Testis (tissue), 3 donors: Measurements from ENCODE around the gene KLK5. TPM values are rescaled to one million over a fixed set of nuclear protein-coding genes. Genes with fewer than 3 reads are reported as not detected.
"Not testable (repeated sequence)": the region's sequence is repeated elsewhere in the genome, so short reads cannot be mapped to it uniquely, and the experiment has no call there.

Source experiments
- DNase-seq: peaks from one replicate; pipeline ENCODE4 v3.0.0-alpha.2; 2019
- H3K27ac ChIP-seq, 2 donors: fragments of 200-600 bp; sonication (generic); one replicate each; pipeline ENCODE4 v1.5.1; 2019
- H3K27me3 ChIP-seq: fragments of 200-600 bp; sonication (generic); one replicate; pipeline ENCODE4 v1.5.1; 2019
- H3K36me3 ChIP-seq: fragments of 200-600 bp; sonication (generic); one replicate; pipeline ENCODE4 v1.5.1; 2017; ENCODE audit warnings: low read depth; ENCODE audit errors: missing control alignments
- H3K4me1 ChIP-seq: fragments of 200-600 bp; sonication (generic); one replicate; pipeline ENCODE4 v1.5.1; 2019
- H3K4me3 ChIP-seq, 2 donors: fragments of 200-600 bp; sonication (generic); one replicate each; pipeline ENCODE4 v1.5.1; 2017 to 2019
- H3K9me3 ChIP-seq: fragments of 200-600 bp; sonication (generic); one replicate; pipeline ENCODE4 v1.5.1; 2017
- CTCF ChIP-seq, 3 experiments: fragments of 450-650 bp in 2 of 3; fragments of 200-600 bp in 1 of 3; sonication (generic) in 1 of 3; IDR thresholded peaks; one replicate each; pipeline ENCODE4 v1.5.1; 2016 to 2019; ENCODE audit warnings: antibody characterized with exemption in 3 of 3, mild to moderate bottlenecking in 2 of 3, moderate library complexity in 1 of 3
- POLR2A ChIP-seq: fragments of 450-650 bp; IDR thresholded peaks from one replicate; pipeline ENCODE4 v1.6.1; 2017; ENCODE audit warnings: antibody characterized with exemption, mild to moderate bottlenecking, moderate library complexity
- WGBS, 2 donors: methylation state at CpG; one replicate each; pipeline ENCODE4 v1.1.5; 2018; 5-methylcytosine and 5-hydroxymethylcytosine counted together
- intact Hi-C: fragments of 100-400 bp; cut with DNase I; formaldehyde crosslinking; loops from one replicate; pipeline ENCODE4 v1.15.1; 2023; ENCODE audit warnings: low total_unique reads
- polyA plus RNA-seq: library from polyadenylated mRNA; stranded (reverse); fragments of 350-450 nt; fragmentation: Illumina TruSeq; extraction: RNeasy Lipid Tissue Mini Kit (QIAGEN cat#74804); gene quantifications from one replicate; pipeline ENCODE4 v1.2.3, GENCODE V29; 2014; ENCODE audit warnings: low read depth, low replicate concordance; ENCODE audit not compliant: insufficient read depth
- total RNA-seq, 2 donors: library from RNA; depleted of rRNA; stranded (reverse); fragments of >200 nt; gene quantifications; one replicate each; pipeline ENCODE4 v1.2.3, GENCODE V29; 2016

KLK5 gene
- total and polyA plus RNA-seq, 3 donors from 2014 or later, result 5.6 to 25.4 (median 13.9) TPM

GRCh38 chr19:50898018-50898417 is 54.8 kb downstream of the KLK5 start:
- WGBS, 2 donors, result 84 to 87% methylated on average over 4 of the region's 4 CpGs

GRCh38 chr19:50897612-50898011 is 55.2 kb downstream of the KLK5 start:
- Histone ChIP-seq H3K27me3 (no peaks in the 10 kb centered on the region), H3K4me3 (no peak overlapping the region), H3K27ac (no peak overlapping the region), H3K9me3 (no peaks in the 10 kb centered on the region), H3K36me3 (no peaks in the 10 kb centered on the region), H3K4me1 (no peaks in the 10 kb centered on the region)
- DNase-seq, result no peak
- intact Hi-C loops, result no loop called here
- TF ChIP-seq POLR2A (no peak), CTCF (IDR thresholded peaks at IDR 0.05) (no peak)
- WGBS, 2 donors, result 73 to 80% methylated on average over 2 to 3 of the region's 3 CpGs

More at GRCh38 chr19:50898018-50898417, 54.8 kb downstream of the KLK5 start:
- Histone ChIP-seq H3K4me1 (no peaks in the 10 kb centered on the region), H3K36me3 (no peaks in the 10 kb centered on the region), H3K9me3 (no peaks in the 10 kb centered on the region), H3K27me3 (no peaks in the 10 kb centered on the region), H3K27ac (no peak overlapping the region), H3K4me3 (no peak overlapping the region)
- DNase-seq, result no peak
- TF ChIP-seq CTCF (IDR thresholded peaks at IDR 0.05), result no peak
- no peak for TF ChIP-seq POLR2A
- intact Hi-C loops, result no loop called here

- Histone ChIP-seq H3K4me3 (no peak overlapping the region), H3K9me3 (no peaks in the 10 kb centered on the region), H3K4me1 (no peaks in the 10 kb centered on the region), H3K36me3 (no peaks in the 10 kb centered on the region), H3K27me3 (no peaks in the 10 kb centered on the region), H3K27ac (no peak overlapping the region)
- WGBS, 2 donors, result 65 to 85% methylated on average over 2 to 3 of the region's 3 CpGs
- TF ChIP-seq CTCF (IDR thresholded peaks at IDR 0.05), result no peak
- no peak for TF ChIP-seq POLR2A
- intact Hi-C loops, result no loop called here
- no peak for DNase-seq
These were observed 55.6 kb downstream of the KLK5 start for GRCh38 chr19:50897191-50897607.

GRCh38 chr19:50896591-50897190 is 56.1 kb downstream of the KLK5 start:
- intact Hi-C loops, result no loop called here
- Histone ChIP-seq H3K27ac (no peak overlapping the region), H3K36me3 (no peaks in the 10 kb centered on the region), H3K4me3 (no peak overlapping the region), H3K4me1 (no peaks in the 10 kb centered on the region), H3K27me3 (no peaks in the 10 kb centered on the region), H3K9me3 (no peaks in the 10 kb centered on the region)
- TF ChIP-seq POLR2A (no peak), CTCF (IDR thresholded peaks at IDR 0.05) (no peak)
- WGBS, 2 donors, result 84 to 85% methylated on average over 6 of the region's 6 CpGs
- no peak for DNase-seq

GRCh38 chr19:50896089-50896590 is 56.7 kb downstream of the KLK5 start:
- H3K36me3 ChIP-seq, H3K4me3 ChIP-seq, H3K9me3 ChIP-seq, H3K27ac ChIP-seq, intact Hi-C loops, H3K4me1 ChIP-seq, H3K27me3 ChIP-seq, DNase-seq: not testable (repeated sequence)
- WGBS, 2 donors, result 88 to 95% methylated on average over 9 of the region's 9 CpGs
